ENCODE results near the gene HTD2. TPM values are rescaled to one million over a fixed set of nuclear protein-coding genes. Genes with fewer than 3 reads are reported as not detected.

The HTD2 gene
- total and polyA plus RNA-seq, 9 donors, result 7.3 to 12.0 (median 9.2) TPM

DNA sequence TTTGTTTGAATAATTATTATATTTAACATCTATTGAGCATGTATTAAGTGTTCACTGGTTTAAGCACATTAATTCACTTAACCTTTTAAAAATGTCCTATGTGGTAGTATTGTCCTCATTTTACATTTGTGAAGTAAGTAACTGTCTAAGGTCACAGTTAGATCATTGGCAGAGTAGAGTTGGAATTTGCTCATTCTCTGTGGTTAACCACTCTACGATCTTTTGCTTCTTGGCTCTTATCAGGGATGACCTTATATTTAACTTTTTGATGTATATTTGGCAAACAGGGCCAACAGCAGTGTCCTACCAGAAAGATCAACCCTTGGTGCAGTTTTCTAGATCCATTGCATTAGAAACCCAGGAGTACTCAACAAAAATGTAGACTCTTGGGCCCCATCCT lies 60.4 kb downstream of the HTD2 start:
- peaks cover 0 to 2% of the 10 kb centered on the region in 2 donors for H3K9me3 ChIP-seq
- intact Hi-C loops (cut with DNase I), result no loop called here
- no peaks in the 10 kb centered on the region for H3K36me3 ChIP-seq
- H3K27ac ChIP-seq, result no peak overlapping the region
- no peaks in the 10 kb centered on the region for H3K27me3 ChIP-seq
- H3K4me1 ChIP-seq (ENCODE audit: insufficient read depth), result no peaks in the 10 kb centered on the region
- H3K4me3 ChIP-seq, result no peak overlapping the region
- 77 to 88% (median 85%) methylated on average over 1 of the region's 1 CpG for WGBS, 3 donors
- no peak for DNase-seq
- no peak for TF ChIP-seq EP300 (IDR thresholded peaks at IDR 0.05)
- TF ChIP-seq POLR2A (IDR thresholded peaks at IDR 0.05), result no peak
- TF ChIP-seq, protein P1, sequence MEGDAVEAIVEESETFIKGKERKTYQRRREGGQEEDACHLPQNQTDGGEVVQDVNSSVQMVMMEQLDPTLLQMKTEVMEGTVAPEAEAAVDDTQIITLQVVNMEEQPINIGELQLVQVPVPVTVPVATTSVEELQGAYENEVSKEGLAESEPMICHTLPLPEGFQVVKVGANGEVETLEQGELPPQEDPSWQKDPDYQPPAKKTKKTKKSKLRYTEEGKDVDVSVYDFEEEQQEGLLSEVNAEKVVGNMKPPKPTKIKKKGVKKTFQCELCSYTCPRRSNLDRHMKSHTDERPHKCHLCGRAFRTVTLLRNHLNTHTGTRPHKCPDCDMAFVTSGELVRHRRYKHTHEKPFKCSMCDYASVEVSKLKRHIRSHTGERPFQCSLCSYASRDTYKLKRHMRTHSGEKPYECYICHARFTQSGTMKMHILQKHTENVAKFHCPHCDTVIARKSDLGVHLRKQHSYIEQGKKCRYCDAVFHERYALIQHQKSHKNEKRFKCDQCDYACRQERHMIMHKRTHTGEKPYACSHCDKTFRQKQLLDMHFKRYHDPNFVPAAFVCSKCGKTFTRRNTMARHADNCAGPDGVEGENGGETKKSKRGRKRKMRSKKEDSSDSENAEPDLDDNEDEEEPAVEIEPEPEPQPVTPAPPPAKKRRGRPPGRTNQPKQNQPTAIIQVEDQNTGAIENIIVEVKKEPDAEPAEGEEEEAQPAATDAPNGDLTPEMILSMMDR (IDR thresholded peaks at IDR 0.05), result no peak

DNA sequence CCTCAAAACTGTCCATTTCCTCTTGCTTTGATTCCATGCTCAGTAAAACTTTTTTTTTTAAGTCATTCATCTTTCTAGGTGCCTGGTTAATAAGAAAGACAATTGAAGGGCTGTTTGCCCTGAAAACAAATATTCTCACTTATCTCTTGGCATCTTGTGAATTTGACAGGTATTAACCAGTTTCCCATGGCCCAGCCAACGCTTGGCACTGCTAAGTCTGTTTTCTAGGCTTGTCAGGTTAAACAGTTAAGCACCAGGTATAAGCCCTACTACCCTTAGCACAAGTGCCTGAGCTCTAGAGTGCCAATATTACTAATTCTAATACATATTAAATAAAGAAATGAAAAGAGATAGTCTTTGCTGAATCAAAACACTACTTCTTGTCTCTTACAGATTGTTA lies 62.7 kb downstream of the HTD2 start:
- intact Hi-C loops (cut with DNase I), result no loop called here
- no peak for DNase-seq
- Histone ChIP-seq H3K27me3 (no peaks in the 10 kb centered on the region), H3K4me1 (ENCODE audit: insufficient read depth) (no peaks in the 10 kb centered on the region), H3K4me3 (no peak overlapping the region), H3K36me3 (no peaks in the 10 kb centered on the region), H3K9me3 (peaks cover 0 to 2% of the 10 kb centered on the region in 2 donors), H3K27ac (no peak overlapping the region)
- TF ChIP-seq EP300 (IDR thresholded peaks at IDR 0.05) (no peak), POLR2A (IDR thresholded peaks at IDR 0.05) (no peak)
- TF ChIP-seq, protein P1 (IDR thresholded peaks at IDR 0.05), result no peak
- WGBS, 3 donors, result 91 to 100% (median 100%) methylated on average over 1 of the region's 1 CpG

Small RNA genes within 50 kb of the gene (small RNA-seq; reads per million reads assigned to genes)
- gene AC098479.1, result not detected

Other genes with a start within 250 kb of the HTD2 start
- 1 to 10 TPM in 1 of 7 donors, under 1 TPM in 4, not detected in 2; 0.48 to 1.8 (median 0.65) TPM for gene DNASE1L3, start 95.5 kb upstream of the HTD2 start, total RNA-seq
- gene DNASE1L3, start 95.5 kb upstream of the HTD2 start, polyA plus RNA-seq, result 10 to 100 TPM in 1 of 2 donors, under 1 TPM in 1; 0.61 to 10.3 TPM
- gene ABHD6, start 68.7 kb upstream of the HTD2 start, total RNA-seq, result 10 to 100 TPM in 4 of 7 donors, 1 to 10 TPM in 3; 8.2 to 11.3 (median 10.5) TPM
- 10 to 100 TPM in 1 of 2 donors, 1 to 10 TPM in 1; 4.8 to 36.6 TPM for gene ABHD6, start 68.7 kb upstream of the HTD2 start, polyA plus RNA-seq
- 10 to 100 TPM in 5 of 7 donors, 1 to 10 TPM in 2; 7.9 to 16.2 (median 15.0) TPM for gene RPP14, start 275 bp upstream of the HTD2 start, total RNA-seq
- gene RPP14, start 275 bp upstream of the HTD2 start, polyA plus RNA-seq, result 10 to 100 TPM; 11.8 to 18.8 TPM
- gene PXK, start 26.4 kb downstream of the HTD2 start, total RNA-seq, result 10 to 100 TPM; 21.6 to 36.6 (median 25.9) TPM
- 10 to 100 TPM; 17.2 to 42.0 TPM for gene PXK, start 26.4 kb downstream of the HTD2 start, polyA plus RNA-seq
- 10 to 100 TPM; 24.4 to 56.6 (median 36.3) TPM for gene PDHB, start 127.3 kb downstream of the HTD2 start, total RNA-seq
- 10 to 100 TPM; 43.4 to 98.4 TPM for gene PDHB, start 127.3 kb downstream of the HTD2 start, polyA plus RNA-seq
- gene KCTD6, start 185.6 kb downstream of the HTD2 start, total RNA-seq, result 10 to 100 TPM; 10.9 to 16.6 (median 13.0) TPM
- 10 to 100 TPM; 11.7 to 20.8 TPM for gene KCTD6, start 185.6 kb downstream of the HTD2 start, polyA plus RNA-seq
- gene ACOX2, start 230.7 kb downstream of the HTD2 start, total RNA-seq, result 10 to 100 TPM in 6 of 7 donors, 1 to 10 TPM in 1; 6.8 to 26.4 (median 23.2) TPM
- gene ACOX2, start 230.7 kb downstream of the HTD2 start, polyA plus RNA-seq, result 10 to 100 TPM; 25.4 to 57.7 TPM